IMR-90 (cell line): ENCODE measurements around the gene CACNA1D. TPM values are rescaled to one million over a fixed set of nuclear protein-coding genes. Genes with fewer than 3 reads are reported as not detected.
"Not testable (repeated sequence)": the region's sequence is repeated elsewhere in the genome, so short reads cannot be mapped to it uniquely, and the experiment has no call there.

Experiments
- ATAC-seq: fragments of 200-7000 bp; cut with Tn5 transposase; 2 replicates; pipeline ENCODE4 v1.9.1; 2020; ENCODE audit warnings: low read depth, mild to moderate bottlenecking, moderate library complexity
- BruUV-seq: library from RNA; stranded (reverse); fragments of 400-500 nt; replicated peaks from 2 replicates; lab custom pipeline; 2021; lab: Mats Ljungman, UMichigan
- CTCF ChIA-PET: fragments of 300-600 bp; formaldehyde crosslinking; extraction: SDS; loops from one replicate; lab custom pipeline; 2021; ENCODE audit warnings: antibody characterized with exemption; lab: Yijun Ruan, JAX
- POLR2A ChIA-PET: fragments of 300-600 bp; sonication (Branson Sonifier 250); formaldehyde crosslinking; loops from one replicate; lab custom pipeline; 2022; ENCODE audit warnings: antibody characterized with exemption; ENCODE audit not compliant: unreplicated experiment; lab: Charles Lee
- DNase-seq: peaks from one replicate; pipeline ENCODE4 v3.0.0; 2013
- H2AFZ ChIP-seq: replicated peaks from 2 replicates; pipeline ENCODE3; 2013; ENCODE audit warnings: low read length, mild to moderate bottlenecking; ENCODE audit not compliant: poor library complexity
- H2AK5ac ChIP-seq: 2 replicates; pipeline ENCODE4 v1.6.1; 2013; ENCODE audit warnings: low read depth, low read length, inconsistent platforms
- H2AK9ac ChIP-seq: replicated peaks from 2 replicates; pipeline ENCODE3; 2013; ENCODE audit warnings: mild to moderate bottlenecking, low read depth, low read length, moderate library complexity; ENCODE audit not compliant: poor library complexity
- H2BK120ac ChIP-seq: 2 replicates; pipeline ENCODE4 v1.6.1; 2013; ENCODE audit warnings: low read depth, low read length, inconsistent platforms
- H2BK15ac ChIP-seq: 3 replicates; pipeline ENCODE4 v1.6.1; 2013; ENCODE audit warnings: low read depth, low read length, inconsistent platforms
- H2BK20ac ChIP-seq: 2 replicates; pipeline ENCODE4 v1.6.1; 2013; ENCODE audit warnings: low read depth, mild to moderate bottlenecking, inconsistent platforms, low read length, moderate library complexity
- H2BK5ac ChIP-seq: 2 replicates; pipeline ENCODE4 v1.6.1; 2013; ENCODE audit warnings: mild to moderate bottlenecking, low read depth, low read length, inconsistent platforms; ENCODE audit not compliant: poor library complexity, severe bottlenecking
- H3K14ac ChIP-seq: replicated peaks from 2 replicates; pipeline ENCODE4 v1.6.1; 2013; ENCODE audit warnings: low read depth, low read length, inconsistent platforms
- H3K18ac ChIP-seq: 2 replicates; pipeline ENCODE4 v1.6.1; 2013; ENCODE audit warnings: low read depth, low read length, control low read depth
- H3K23ac ChIP-seq: 2 replicates; pipeline ENCODE4 v1.6.1; 2013; ENCODE audit warnings: low read depth, low read length, inconsistent platforms
- H3K27ac ChIP-seq: 2 replicates; pipeline ENCODE4 v1.5.1; 2013; ENCODE audit warnings: mild to moderate bottlenecking, control low read depth, low read length; ENCODE audit not compliant: insufficient read depth
- H3K27me3 ChIP-seq: 2 replicates; pipeline ENCODE4 v1.6.1; 2013; ENCODE audit warnings: low read length; ENCODE audit not compliant: control insufficient read depth, insufficient read depth
- H3K36me3 ChIP-seq: 2 replicates; pipeline ENCODE4 v1.6.1; 2013; ENCODE audit warnings: low read length, mixed read lengths; ENCODE audit not compliant: control insufficient read depth, insufficient read depth
- H3K4ac ChIP-seq: 2 replicates; pipeline ENCODE4 v1.6.1; 2013; ENCODE audit warnings: low read depth, low read length, inconsistent platforms
- H3K4me1 ChIP-seq: 2 replicates; pipeline ENCODE4 v1.6.1; 2013; ENCODE audit warnings: low read length, mixed read lengths; ENCODE audit not compliant: control insufficient read depth, insufficient read depth
- H3K4me2 ChIP-seq: 2 replicates; pipeline ENCODE4 v1.6.1; 2013; ENCODE audit warnings: low read depth, mild to moderate bottlenecking, control low read depth, low read length, moderate library complexity
- H3K4me3 ChIP-seq: 2 replicates; pipeline ENCODE4 v1.5.1; 2013; ENCODE audit warnings: low read depth, mild to moderate bottlenecking, control low read depth, low read length, moderate library complexity; ENCODE audit not compliant: insufficient read depth
- H3K56ac ChIP-seq: 2 replicates; pipeline ENCODE4 v1.6.1; 2013; ENCODE audit warnings: low read length, inconsistent platforms; ENCODE audit not compliant: insufficient read depth; ENCODE audit errors: extremely low read depth
- H3K79me1 ChIP-seq, 2 experiments: 2 replicates each; pipeline ENCODE4 v1.6.1; 2013; ENCODE audit warnings: low read length in 2 of 2, inconsistent platforms in 1 of 2, low read depth in 1 of 2
- H3K9ac ChIP-seq: 2 replicates; pipeline ENCODE4 v1.6.1; 2013; ENCODE audit warnings: low read depth, low read length, control low read depth
- H3K9me1 ChIP-seq: 2 replicates; pipeline ENCODE4 v1.6.1; 2013; ENCODE audit warnings: low read length, inconsistent platforms; ENCODE audit not compliant: insufficient read depth
- H3K9me3 ChIP-seq: 2 replicates; pipeline ENCODE4 v1.6.1; 2013; ENCODE audit warnings: low read length; ENCODE audit not compliant: control insufficient read depth, insufficient read depth
- H4K20me1 ChIP-seq: 2 replicates; pipeline ENCODE4 v1.6.1; 2013; ENCODE audit warnings: low read length, inconsistent platforms; ENCODE audit not compliant: insufficient read depth
- H4K5ac ChIP-seq: 2 replicates; pipeline ENCODE4 v1.6.1; 2013; ENCODE audit warnings: mild to moderate bottlenecking, low read depth, low read length, control low read depth
- H4K8ac ChIP-seq, 2 experiments: 2 replicates each; pipeline ENCODE4 v1.6.1; 2013; ENCODE audit warnings: low read depth in 2 of 2, low read length in 2 of 2, control low read depth in 1 of 2, inconsistent platforms in 1 of 2
- H4K91ac ChIP-seq: 2 replicates; pipeline ENCODE4 v1.6.1; 2013; ENCODE audit warnings: low read depth, low read length, inconsistent platforms; ENCODE audit not compliant: insufficient read depth
- POLR2A ChIP-seq: IDR thresholded peaks from 2 replicates; pipeline ENCODE4 v1.6.1; 2012; ENCODE audit warnings: mild to moderate bottlenecking, low read depth, low read length
- RFX5 ChIP-seq: IDR thresholded peaks from 2 replicates; pipeline ENCODE4 v1.8.0; 2012; ENCODE audit warnings: low read depth, mild to moderate bottlenecking, low read length, moderate library complexity
- WGBS, 2 experiments: methylation state at CpG; one replicate each; pipeline versions ENCODE4 v1.1.5 to v1.1.7; 2013; ENCODE audit warnings: missing lambda C conversion rate in 2 of 2; ENCODE audit not compliant: insufficient read length in 1 of 2; ENCODE audit errors: extremely low coverage in 2 of 2; 5-methylcytosine and 5-hydroxymethylcytosine counted together
- dilution Hi-C: fragments of 300-500 bp; cut with HindIII; formaldehyde crosslinking; loops from one replicate; pipeline ENCODE4 v1.14.3; 2018; ENCODE audit warnings: low sequenced_read_pairs; ENCODE audit not compliant: unreplicated experiment
- in situ Hi-C: fragments of 300-500 bp; cut with MboI; formaldehyde crosslinking; loops from 3 replicates; pipeline ENCODE4 v1.14.3; 2019; ENCODE audit warnings: low sequenced_read_pairs, inconsistent platforms, mixed read lengths
- intact Hi-C: fragments of 100-400 bp; cut with micrococcal nuclease; formaldehyde crosslinking; loops from 2 replicates; pipeline ENCODE4 v1.10.0; 2022
- polyA plus RNA-seq, 3 experiments: library from polyadenylated mRNA; depleted of rRNA; stranded (reverse); fragments of >200 nt; gene quantifications; 2 replicates each; pipeline ENCODE4 v1.2.3, GENCODE V29; 2012; ENCODE audit warnings: low replicate concordance in 1 of 3
- total RNA-seq: library from RNA; depleted of rRNA; stranded (reverse); fragments of >200 nt; gene quantifications from 2 replicates; pipeline ENCODE4 v1.2.3, GENCODE V29; 2012
- TF ChIP-seq, protein P1 (sequence below): fragments of 150-350 bp; IDR thresholded peaks from 2 replicates; pipeline ENCODE4 v1.6.1; 2016; ENCODE audit warnings: low read depth, mild to moderate bottlenecking, low read length, moderate library complexity, borderline replicate concordance

Gene CACNA1D
- total and polyA plus RNA-seq, 2 of the 4 experiments (the other 2 are of a cell fraction): 0.07 TPM; not detected in 1

DNA sequence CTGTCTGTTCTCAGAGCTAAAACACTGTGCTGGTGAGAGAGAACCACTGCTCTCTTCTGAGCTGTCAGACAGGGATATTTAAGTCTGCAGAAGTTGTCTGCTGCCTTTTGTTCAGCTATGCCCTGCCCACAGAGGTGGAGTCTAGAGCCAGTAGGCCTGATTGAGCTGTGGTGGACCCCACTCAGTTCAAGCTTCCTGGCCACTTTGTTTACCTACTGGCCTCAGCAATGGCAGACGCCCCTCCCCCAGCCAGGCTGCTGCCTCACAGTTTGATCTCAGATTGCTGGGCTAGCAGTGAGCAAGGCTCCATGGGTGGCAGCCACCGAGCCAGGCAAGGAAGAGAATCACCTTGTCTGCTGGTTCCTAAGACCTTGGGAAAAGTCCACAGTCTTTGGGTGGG lies 21.0 kb upstream of the CACNA1D start:
- Histone ChIP-seq H3K4me3 (no peak overlapping the region), H3K36me3 (no peaks in the 10 kb centered on the region), H3K14ac (no peak overlapping the region), H3K79me1 (no peaks in the 10 kb centered on the region), H4K8ac (no peak overlapping the region), H4K20me1 (no peaks in the 10 kb centered on the region), H3K4ac (no peak overlapping the region), H3K18ac (no peak overlapping the region), H3K4me2 (no peak overlapping the region), H2AK9ac (no peak overlapping the region), H3K9me1 (no peaks in the 10 kb centered on the region), H3K9ac (no peak overlapping the region), H4K5ac (no peak overlapping the region), H2AK5ac (no peak overlapping the region), H3K4me1 (no peaks in the 10 kb centered on the region), H3K27me3 (no peaks in the 10 kb centered on the region), H3K27ac (no peak overlapping the region), H3K23ac (no peak overlapping the region), H2BK20ac (no peak overlapping the region), H2BK120ac (no peak overlapping the region), H2AFZ (no peak overlapping the region), H2BK5ac (no peak overlapping the region), H3K56ac (no peak overlapping the region), H3K9me3 (no peaks in the 10 kb centered on the region), H4K91ac (no peak overlapping the region), H2BK15ac (no peak overlapping the region)
- dilution Hi-C loops (no loop called here), in situ Hi-C loops (no loop called here), intact Hi-C loops (no loop called here)
- ATAC-seq (no peak), DNase-seq (no peak)
- no TSS peak for BruUV-seq
- TF ChIP-seq, protein P1, sequence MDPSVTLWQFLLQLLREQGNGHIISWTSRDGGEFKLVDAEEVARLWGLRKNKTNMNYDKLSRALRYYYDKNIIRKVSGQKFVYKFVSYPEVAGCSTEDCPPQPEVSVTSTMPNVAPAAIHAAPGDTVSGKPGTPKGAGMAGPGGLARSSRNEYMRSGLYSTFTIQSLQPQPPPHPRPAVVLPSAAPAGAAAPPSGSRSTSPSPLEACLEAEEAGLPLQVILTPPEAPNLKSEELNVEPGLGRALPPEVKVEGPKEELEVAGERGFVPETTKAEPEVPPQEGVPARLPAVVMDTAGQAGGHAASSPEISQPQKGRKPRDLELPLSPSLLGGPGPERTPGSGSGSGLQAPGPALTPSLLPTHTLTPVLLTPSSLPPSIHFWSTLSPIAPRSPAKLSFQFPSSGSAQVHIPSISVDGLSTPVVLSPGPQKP: no peak
- no peak for TF ChIP-seq POLR2A
- TF ChIP-seq RFX5: no peak
- WGBS, 2 experiments: no CpG with 5 or more reads among the region's 2 CpGs
- ChIA-PET POLR2A (no interaction called here), CTCF (no interaction called here)

DNA sequence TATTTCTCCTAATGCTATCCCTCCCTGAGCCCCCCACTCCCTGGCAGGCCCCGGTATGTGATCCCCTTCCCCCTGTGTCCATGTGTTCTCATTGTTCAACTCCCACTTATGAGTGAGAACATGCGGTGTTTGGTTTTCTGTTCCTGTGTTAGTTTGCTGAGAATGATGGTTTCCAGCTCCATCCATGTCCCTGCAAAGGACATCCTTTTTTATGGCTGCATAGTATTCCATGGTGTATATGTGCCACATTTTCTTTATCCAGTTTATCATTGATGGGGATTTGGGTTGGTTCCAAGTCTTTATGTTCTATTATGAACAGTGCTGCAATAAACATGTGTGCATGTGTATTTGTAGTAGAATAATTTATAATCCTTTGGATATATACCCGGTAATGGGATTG lies 18.0 kb upstream of the CACNA1D start:
- H3K18ac ChIP-seq, H4K91ac ChIP-seq, H3K4ac ChIP-seq, H2AFZ ChIP-seq, H3K9me1 ChIP-seq, H4K20me1 ChIP-seq, BruUV-seq, H2BK5ac ChIP-seq, DNase-seq, H3K23ac ChIP-seq, H3K27me3 ChIP-seq, H2BK120ac ChIP-seq, H3K56ac ChIP-seq, H3K79me1 ChIP-seq, H4K8ac ChIP-seq, POLR2A ChIA-PET, H3K27ac ChIP-seq, H2BK20ac ChIP-seq, H3K4me1 ChIP-seq, H3K9me3 ChIP-seq, dilution Hi-C loops, H2AK5ac ChIP-seq, H3K36me3 ChIP-seq, H3K4me3 ChIP-seq, ATAC-seq, CTCF ChIA-PET, H2BK15ac ChIP-seq, H3K4me2 ChIP-seq, H3K9ac ChIP-seq, intact Hi-C loops, in situ Hi-C loops, H2AK9ac ChIP-seq, H4K5ac ChIP-seq, H3K14ac ChIP-seq: not testable (repeated sequence)
- WGBS, 2 experiments: no CpG with 5 or more reads among the region's 3 CpGs
